IMR-90 (cell line): ENCODE measurements around the gene C20orf202. TPM values are rescaled to one million over a fixed set of nuclear protein-coding genes. Genes with fewer than 3 reads are reported as not detected.

ENCODE experiments used
- ATAC-seq: fragments of 200-7000 bp; cut with Tn5 transposase; 2 replicates; pipeline ENCODE4 v1.9.1; 2020; ENCODE audit warnings: low read depth, mild to moderate bottlenecking, moderate library complexity
- BruUV-seq: library from RNA; stranded (reverse); fragments of 400-500 nt; replicated peaks from 2 replicates; lab custom pipeline; 2021; lab: Mats Ljungman, UMichigan
- CTCF ChIA-PET: fragments of 300-600 bp; formaldehyde crosslinking; extraction: SDS; loops from one replicate; lab custom pipeline; 2021; ENCODE audit warnings: antibody characterized with exemption; lab: Yijun Ruan, JAX
- POLR2A ChIA-PET: fragments of 300-600 bp; sonication (Branson Sonifier 250); formaldehyde crosslinking; loops from one replicate; lab custom pipeline; 2022; ENCODE audit warnings: antibody characterized with exemption; ENCODE audit not compliant: unreplicated experiment; lab: Charles Lee
- DNase-seq: peaks from one replicate; pipeline ENCODE4 v3.0.0; 2013
- H2AFZ ChIP-seq: replicated peaks from 2 replicates; pipeline ENCODE3; 2013; ENCODE audit warnings: low read length, mild to moderate bottlenecking; ENCODE audit not compliant: poor library complexity
- H2AK5ac ChIP-seq: 2 replicates; pipeline ENCODE4 v1.6.1; 2013; ENCODE audit warnings: low read depth, low read length, inconsistent platforms
- H2AK9ac ChIP-seq: replicated peaks from 2 replicates; pipeline ENCODE3; 2013; ENCODE audit warnings: mild to moderate bottlenecking, low read depth, low read length, moderate library complexity; ENCODE audit not compliant: poor library complexity
- H2BK120ac ChIP-seq: 2 replicates; pipeline ENCODE4 v1.6.1; 2013; ENCODE audit warnings: low read depth, low read length, inconsistent platforms
- H2BK15ac ChIP-seq: 3 replicates; pipeline ENCODE4 v1.6.1; 2013; ENCODE audit warnings: low read depth, low read length, inconsistent platforms
- H2BK20ac ChIP-seq: 2 replicates; pipeline ENCODE4 v1.6.1; 2013; ENCODE audit warnings: low read depth, mild to moderate bottlenecking, inconsistent platforms, low read length, moderate library complexity
- H2BK5ac ChIP-seq: 2 replicates; pipeline ENCODE4 v1.6.1; 2013; ENCODE audit warnings: mild to moderate bottlenecking, low read depth, low read length, inconsistent platforms; ENCODE audit not compliant: poor library complexity, severe bottlenecking
- H3K14ac ChIP-seq: replicated peaks from 2 replicates; pipeline ENCODE4 v1.6.1; 2013; ENCODE audit warnings: low read depth, low read length, inconsistent platforms
- H3K18ac ChIP-seq: 2 replicates; pipeline ENCODE4 v1.6.1; 2013; ENCODE audit warnings: low read depth, low read length, control low read depth
- H3K23ac ChIP-seq: 2 replicates; pipeline ENCODE4 v1.6.1; 2013; ENCODE audit warnings: low read depth, low read length, inconsistent platforms
- H3K27ac ChIP-seq: 2 replicates; pipeline ENCODE4 v1.5.1; 2013; ENCODE audit warnings: mild to moderate bottlenecking, control low read depth, low read length; ENCODE audit not compliant: insufficient read depth
- H3K27me3 ChIP-seq: 2 replicates; pipeline ENCODE4 v1.6.1; 2013; ENCODE audit warnings: low read length; ENCODE audit not compliant: control insufficient read depth, insufficient read depth
- H3K36me3 ChIP-seq: 2 replicates; pipeline ENCODE4 v1.6.1; 2013; ENCODE audit warnings: low read length, mixed read lengths; ENCODE audit not compliant: control insufficient read depth, insufficient read depth
- H3K4ac ChIP-seq: 2 replicates; pipeline ENCODE4 v1.6.1; 2013; ENCODE audit warnings: low read depth, low read length, inconsistent platforms
- H3K4me1 ChIP-seq: 2 replicates; pipeline ENCODE4 v1.6.1; 2013; ENCODE audit warnings: low read length, mixed read lengths; ENCODE audit not compliant: control insufficient read depth, insufficient read depth
- H3K4me2 ChIP-seq: 2 replicates; pipeline ENCODE4 v1.6.1; 2013; ENCODE audit warnings: low read depth, mild to moderate bottlenecking, control low read depth, low read length, moderate library complexity
- H3K4me3 ChIP-seq: 2 replicates; pipeline ENCODE4 v1.5.1; 2013; ENCODE audit warnings: low read depth, mild to moderate bottlenecking, control low read depth, low read length, moderate library complexity; ENCODE audit not compliant: insufficient read depth
- H3K56ac ChIP-seq: 2 replicates; pipeline ENCODE4 v1.6.1; 2013; ENCODE audit warnings: low read length, inconsistent platforms; ENCODE audit not compliant: insufficient read depth; ENCODE audit errors: extremely low read depth
- H3K79me1 ChIP-seq, 2 experiments: 2 replicates each; pipeline ENCODE4 v1.6.1; 2013; ENCODE audit warnings: low read length in 2 of 2, inconsistent platforms in 1 of 2, low read depth in 1 of 2
- H3K9ac ChIP-seq: 2 replicates; pipeline ENCODE4 v1.6.1; 2013; ENCODE audit warnings: low read depth, low read length, control low read depth
- H3K9me1 ChIP-seq: 2 replicates; pipeline ENCODE4 v1.6.1; 2013; ENCODE audit warnings: low read length, inconsistent platforms; ENCODE audit not compliant: insufficient read depth
- H3K9me3 ChIP-seq: 2 replicates; pipeline ENCODE4 v1.6.1; 2013; ENCODE audit warnings: low read length; ENCODE audit not compliant: control insufficient read depth, insufficient read depth
- H4K20me1 ChIP-seq: 2 replicates; pipeline ENCODE4 v1.6.1; 2013; ENCODE audit warnings: low read length, inconsistent platforms; ENCODE audit not compliant: insufficient read depth
- H4K5ac ChIP-seq: 2 replicates; pipeline ENCODE4 v1.6.1; 2013; ENCODE audit warnings: mild to moderate bottlenecking, low read depth, low read length, control low read depth
- H4K8ac ChIP-seq, 2 experiments: 2 replicates each; pipeline ENCODE4 v1.6.1; 2013; ENCODE audit warnings: low read depth in 2 of 2, low read length in 2 of 2, control low read depth in 1 of 2, inconsistent platforms in 1 of 2
- H4K91ac ChIP-seq: 2 replicates; pipeline ENCODE4 v1.6.1; 2013; ENCODE audit warnings: low read depth, low read length, inconsistent platforms; ENCODE audit not compliant: insufficient read depth
- NFE2L2 ChIP-seq: fragments of 150-350 bp; IDR thresholded peaks from 2 replicates; pipeline ENCODE4 v1.6.1; 2016; ENCODE audit warnings: low read depth, mild to moderate bottlenecking, low read length
- POLR2A ChIP-seq: IDR thresholded peaks from 2 replicates; pipeline ENCODE4 v1.6.1; 2012; ENCODE audit warnings: mild to moderate bottlenecking, low read depth, low read length
- whole genome bisulfite sequencing, 2 experiments: methylation state at CpG; one replicate each; pipeline versions ENCODE4 v1.1.5 to v1.1.7; 2013; ENCODE audit warnings: missing lambda C conversion rate in 2 of 2; ENCODE audit not compliant: insufficient read length in 1 of 2; ENCODE audit errors: extremely low coverage in 2 of 2; 5-methylcytosine and 5-hydroxymethylcytosine counted together
- dilution Hi-C: fragments of 300-500 bp; cut with HindIII; formaldehyde crosslinking; loops from one replicate; pipeline ENCODE4 v1.14.3; 2018; ENCODE audit warnings: low sequenced_read_pairs; ENCODE audit not compliant: unreplicated experiment
- in situ Hi-C: fragments of 300-500 bp; cut with MboI; formaldehyde crosslinking; loops from 3 replicates; pipeline ENCODE4 v1.14.3; 2019; ENCODE audit warnings: low sequenced_read_pairs, inconsistent platforms, mixed read lengths
- intact Hi-C: fragments of 100-400 bp; cut with micrococcal nuclease; formaldehyde crosslinking; loops from 2 replicates; pipeline ENCODE4 v1.10.0; 2022
- polyA plus RNA-seq, 3 experiments: library from polyadenylated mRNA; depleted of rRNA; stranded (reverse); fragments of >200 nt; gene quantifications; 2 replicates each; pipeline ENCODE4 v1.2.3, GENCODE V29; 2012; ENCODE audit warnings: low replicate concordance in 1 of 3
- total RNA-seq: library from RNA; depleted of rRNA; stranded (reverse); fragments of >200 nt; gene quantifications from 2 replicates; pipeline ENCODE4 v1.2.3, GENCODE V29; 2012

The C20orf202 gene
- total and polyA plus RNA-seq, 2 of the 4 experiments (the other 2 are of a cell fraction), result not detected

GRCh38 chr20:1204576-1204975 is 1.3 kb downstream of the C20orf202 start:
- H2AFZ ChIP-seq, result no peak overlapping the region
- no peak overlapping the region for H3K27ac ChIP-seq
- H4K20me1 ChIP-seq, result no peaks in the 10 kb centered on the region
- no peak overlapping the region for H2BK15ac ChIP-seq
- no TSS peak for BruUV-seq
- DNase-seq, result no peak
- 0 out of 2 replicates have a peak, but pooled peaks cover 3% of the 10 kb centered on the region for H3K9me1 ChIP-seq
- no peaks in the 10 kb centered on the region for H3K36me3 ChIP-seq
- H4K8ac ChIP-seq, result no peak overlapping the region
- no peak overlapping the region for H4K91ac ChIP-seq
- WGBS, 2 experiments, result no CpG with 5 or more reads among the region's 2 CpGs
- no peak overlapping the region for H3K23ac ChIP-seq
- H4K5ac ChIP-seq, result no peak overlapping the region
- H3K27me3 ChIP-seq, result peaks cover 54% of the 10 kb centered on the region
- H2AK9ac ChIP-seq, result no peak overlapping the region
- intact Hi-C loops, result no loop called here
- H3K4me1 ChIP-seq, result no peaks in the 10 kb centered on the region
- H3K9ac ChIP-seq, result no peak overlapping the region
- dilution Hi-C loops, result no loop called here
- no peaks in the 10 kb centered on the region for H3K79me1 ChIP-seq
- ChIA-PET CTCF (no interaction called here), POLR2A (no interaction called here)
- in situ Hi-C loops, result no loop called here
- TF ChIP-seq POLR2A (no peak), NFE2L2 (no peak)
- H3K18ac ChIP-seq, result no peak overlapping the region
- H2BK120ac ChIP-seq, result no peak overlapping the region
- no peak overlapping the region for H3K14ac ChIP-seq
- no peak overlapping the region for H2AK5ac ChIP-seq
- H2BK20ac ChIP-seq, result no peak overlapping the region
- no peak overlapping the region for H3K4ac ChIP-seq
- no peak overlapping the region for H3K4me2 ChIP-seq
- H3K56ac ChIP-seq, result no peak overlapping the region
- 0 out of 2 replicates have a peak, but pooled peaks cover 2% of the 10 kb centered on the region for H3K9me3 ChIP-seq
- no peak overlapping the region for H2BK5ac ChIP-seq
- ATAC-seq, result no peak
- H3K4me3 ChIP-seq, result no peak overlapping the region
